Heart right ventricle (tissue), 16 donors: Measurements from ENCODE around the gene SPATC1L. TPM values are rescaled to one million over a fixed set of nuclear protein-coding genes. Genes with fewer than 3 reads are reported as not detected.

ENCODE experiments used
- ATAC-seq, 8 donors: fragments of 200-7000 bp; cut with Tn5 transposase; one replicate each; pipeline ENCODE4 v1.9.1; 2020; ENCODE audit warnings: mild to moderate bottlenecking in 8 of 8, moderate library complexity in 8 of 8, moderate number of reproducible peaks in 1 of 8
- DNase-seq, 2 donors: peaks; one replicate each; pipeline ENCODE4 v3.0.0-alpha.2; 2020
- H3K27ac ChIP-seq, 10 donors: fragments of 200-600 bp; sonication (generic) in 2 of 10; one replicate each; pipeline versions ENCODE4 v1.5.0 to v1.8.0; 2020 to 2022; ENCODE audit warnings: mild to moderate bottlenecking in 3 of 10
- H3K27me3 ChIP-seq, 7 donors: fragments of 200-600 bp; one replicate each; pipeline ENCODE4 v1.8.0; 2021 to 2022; ENCODE audit warnings: mild to moderate bottlenecking in 2 of 7
- H3K36me3 ChIP-seq, 9 donors: fragments of 200-600 bp; sonication (generic) in 1 of 9; one replicate each; pipeline versions ENCODE4 v1.5.0 to v1.8.0; 2020 to 2022; ENCODE audit warnings: mild to moderate bottlenecking in 2 of 9
- H3K4me1 ChIP-seq, 9 donors: fragments of 200-600 bp; sonication (generic) in 1 of 9; one replicate each; pipeline versions ENCODE4 v1.5.0 to v1.8.0; 2020 to 2022; ENCODE audit warnings: mild to moderate bottlenecking in 4 of 9
- H3K4me3 ChIP-seq, 10 donors: fragments of 200-600 bp; sonication (generic) in 2 of 10; one replicate each; pipeline versions ENCODE4 v1.5.0 to v1.8.0; 2020 to 2022; ENCODE audit warnings: mild to moderate bottlenecking in 7 of 10, moderate library complexity in 2 of 10
- H3K9me3 ChIP-seq, 11 donors: fragments of 200-600 bp in 10 of 11; sonication (generic) in 2 of 11; one replicate each; pipeline versions ENCODE4 v1.5.0 to v1.8.0; 2013 to 2022; ENCODE audit warnings: mild to moderate bottlenecking in 2 of 11, control low read depth in 1 of 11, moderate library complexity in 1 of 11
- CTCF ChIP-seq, 9 donors: fragments of 200-600 bp; sonication (generic) in 2 of 9; IDR thresholded peaks; one replicate each; pipeline versions ENCODE4 v1.5.0 to v1.8.0; 2021 to 2022; ENCODE audit warnings: antibody characterized with exemption in 9 of 9, mild to moderate bottlenecking in 5 of 9, moderate library complexity in 1 of 9
- WGBS, 2 donors: extraction: QIAGEN DNeasy Blood & Tissue Kit; methylation state at CpG; one replicate each; pipeline ENCODE4 v1.1.7; 2013; ENCODE audit warnings: inconsistent platforms in 1 of 2; 5-methylcytosine and 5-hydroxymethylcytosine counted together
- intact Hi-C, 10 donors: fragments of 100-400 bp; cut with DNase I; formaldehyde crosslinking; loops; one replicate each; pipeline versions ENCODE4 v1.11.1 to v1.14.2; 2022
- polyA plus RNA-seq, 2 donors: library from polyadenylated mRNA; stranded (reverse); fragments of 200-250 nt; gene quantifications; one replicate each; pipeline ENCODE4 v1.2.3, GENCODE V29; 2013
- total RNA-seq, 10 donors: library from RNA; stranded (reverse); fragmentation: NEBNext Ultra II Directional in 3 of 10; extraction: Animal tissue kit (Norgen Biotek cat#: 25700) in 3 of 10; gene quantifications; one replicate each; pipeline versions ENCODE4 v1.2.1 to v1.2.4, GENCODE V29; 2021 to 2023
- donor health status: Arrhythmogenic right ventricular cardiomyopathy.
- donor health status: ischemic (EF 13 %, LVEDD 7.1; RV severe dilation, severe dysfunction).
- donor health status: healthy with polysubstance abuse.
- donor health status: DM: no; HTN: yes; CAD: no.
- donor health status: DM: no; HTN: no; CAD: no.
- donor health status: ischemic (EF 25% LVEDD 6.9; RV normal size, moderate dysfunction).
- donor health status: ischemic (EF 25% LVEDD 5.7; RV mildly dilated, moderate dysfunction).
- donor health status: healthy.
- donor health status: DM: yes; HTN: yes; CAD: no.
- donor health status: Ischemic cardiomyopathy.
- donor health status: ischemic (EF 35%, LVEDD 5.7; RV mildly dilated, moderate dysfunction).
- donor health status: nonischemic (EF 11% LVEDD 7.7; RV severe dilation, severe dysfunction).
- donor health status: DM: yes; HTN: yes; CAD: no.
- donor health status: PGD.
- donor health status: ischemic (EF 29% LVEDD 5.4; RV normal size, mild dysfunction).
- donor health status: nonischemic (EF 23%, LVEDD 6.1; RV moderate dilation, normal function).

SPATC1L gene
- total and polyA plus RNA-seq, 12 donors = 4.7 to 14.6 (median 8.4) TPM

- Histone ChIP-seq H3K36me3 (peaks cover 0 to 87% (median 20%) of the 10 kb centered on the region in 9 donors), H3K4me1 (peaks cover 0 to 8% (median 0%) of the 10 kb centered on the region in 9 donors), H3K4me3 (no peak overlapping the region), H3K9me3 (no peaks in the 10 kb centered on the region), H3K27ac (no peak overlapping the region), H3K27me3 (no peaks in the 10 kb centered on the region)
- DNase-seq = no peak
- 80 to 87% methylated on average over 13 of the region's 13 CpGs for WGBS, 2 donors
- intact Hi-C loops = loop anchor here in 1 of 10 donors (10.0 kb wide), 1 partner anchor 75 kb away; no protein-coding TSS in a partner anchor
- no peak for TF ChIP-seq CTCF (IDR thresholded peaks at IDR 0.05)
- ATAC-seq = no peak
Measured at GRCh38 chr21:46199436-46200373, 15.4 kb upstream of the SPATC1L start.

GRCh38 chr21:46196733-46197132 lies 12.5 kb upstream of the SPATC1L start:
- Histone ChIP-seq H3K4me3 (no peak overlapping the region), H3K36me3 (peaks cover 0 to 90% (median 29%) of the 10 kb centered on the region in 9 donors), H3K27ac (no peak overlapping the region), H3K9me3 (no peaks in the 10 kb centered on the region), H3K4me1 (no peaks in the 10 kb centered on the region), H3K27me3 (no peaks in the 10 kb centered on the region)
- DNase-seq = no peak
- TF ChIP-seq CTCF (IDR thresholded peaks at IDR 0.05) = no peak
- intact Hi-C loops = loop anchor here in 1 of 10 donors (10.0 kb wide), 1 partner anchor 78 kb away; no protein-coding TSS in a partner anchor
- ATAC-seq = peak in 1 of 8 donors; percentile 14
- WGBS, 2 donors = 90% methylated on average over 20 of the region's 20 CpGs

- WGBS, 2 donors = 93 to 94% methylated on average over 20 of the region's 20 CpGs
- Histone ChIP-seq H3K4me3 (no peak overlapping the region), H3K27me3 (no peaks in the 10 kb centered on the region), H3K27ac (no peak overlapping the region), H3K4me1 (peaks cover 0 to 8% (median 0%) of the 10 kb centered on the region in 9 donors), H3K36me3 (peaks cover 0 to 95% (median 29%) of the 10 kb centered on the region in 9 donors), H3K9me3 (no peaks in the 10 kb centered on the region)
- DNase-seq (no peak), ATAC-seq (no peak)
- no peak for TF ChIP-seq CTCF (IDR thresholded peaks at IDR 0.05)
- intact Hi-C loops = loop anchor here in 1 of 10 donors (10.0 kb wide), 1 partner anchor 79 kb away; no protein-coding TSS in a partner anchor
Measured at GRCh38 chr21:46195595-46196195, 11.4 kb upstream of the SPATC1L start.
